HG02610 (cell line): Measurements from ENCODE around the gene NTM.

Source experiments
- ATAC-seq: cut with Tn5 transposase; IDR thresholded peaks from one replicate; pipeline ENCODE4 v1.9.1; 2021; ENCODE audit warnings: mild to moderate bottlenecking, moderate library complexity; ENCODE audit not compliant: unreplicated experiment

Gene NTM

DNA sequence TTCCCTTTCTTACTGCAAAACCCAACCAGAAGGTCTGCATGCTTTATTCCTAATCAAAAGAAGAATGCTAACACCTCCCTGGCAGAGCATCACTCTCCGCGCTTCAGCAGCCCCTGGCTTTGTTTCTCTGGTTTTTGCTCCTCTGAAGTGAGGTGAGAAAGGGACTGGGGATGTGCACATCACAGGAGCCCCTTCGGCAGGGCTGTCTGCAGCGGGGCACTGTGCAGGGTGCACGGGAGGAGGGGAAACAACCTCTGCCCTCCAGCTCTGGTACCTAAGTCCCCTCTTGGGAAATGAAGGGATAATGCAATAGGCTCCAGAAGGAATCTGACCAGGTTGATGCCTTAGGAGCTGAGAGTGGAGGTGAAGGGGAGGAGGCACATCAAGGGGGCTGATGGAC lies 312.7 kb downstream of the NTM start:
- ATAC-seq, result no peak

DNA sequence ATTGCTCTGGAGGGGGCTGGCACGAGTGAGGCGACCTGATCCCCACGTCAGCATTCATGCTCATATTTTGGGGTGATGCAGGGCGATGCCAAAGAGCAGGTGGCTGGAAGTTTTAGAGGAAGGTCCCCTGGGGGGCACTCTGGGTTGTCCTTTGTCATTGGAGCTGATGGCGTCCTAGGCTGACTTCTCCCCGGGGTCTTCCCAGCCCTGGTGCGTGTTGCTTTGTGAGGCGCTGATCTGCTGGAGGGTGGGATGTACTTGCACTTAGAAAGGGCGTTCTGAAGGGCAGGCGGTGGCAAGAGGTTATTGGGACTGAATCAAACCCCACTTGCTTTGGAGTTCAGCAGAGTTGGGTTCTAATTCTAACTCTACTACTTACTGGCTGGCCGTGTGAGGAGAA lies 313.3 kb downstream of the NTM start:
- no peak for ATAC-seq

DNA sequence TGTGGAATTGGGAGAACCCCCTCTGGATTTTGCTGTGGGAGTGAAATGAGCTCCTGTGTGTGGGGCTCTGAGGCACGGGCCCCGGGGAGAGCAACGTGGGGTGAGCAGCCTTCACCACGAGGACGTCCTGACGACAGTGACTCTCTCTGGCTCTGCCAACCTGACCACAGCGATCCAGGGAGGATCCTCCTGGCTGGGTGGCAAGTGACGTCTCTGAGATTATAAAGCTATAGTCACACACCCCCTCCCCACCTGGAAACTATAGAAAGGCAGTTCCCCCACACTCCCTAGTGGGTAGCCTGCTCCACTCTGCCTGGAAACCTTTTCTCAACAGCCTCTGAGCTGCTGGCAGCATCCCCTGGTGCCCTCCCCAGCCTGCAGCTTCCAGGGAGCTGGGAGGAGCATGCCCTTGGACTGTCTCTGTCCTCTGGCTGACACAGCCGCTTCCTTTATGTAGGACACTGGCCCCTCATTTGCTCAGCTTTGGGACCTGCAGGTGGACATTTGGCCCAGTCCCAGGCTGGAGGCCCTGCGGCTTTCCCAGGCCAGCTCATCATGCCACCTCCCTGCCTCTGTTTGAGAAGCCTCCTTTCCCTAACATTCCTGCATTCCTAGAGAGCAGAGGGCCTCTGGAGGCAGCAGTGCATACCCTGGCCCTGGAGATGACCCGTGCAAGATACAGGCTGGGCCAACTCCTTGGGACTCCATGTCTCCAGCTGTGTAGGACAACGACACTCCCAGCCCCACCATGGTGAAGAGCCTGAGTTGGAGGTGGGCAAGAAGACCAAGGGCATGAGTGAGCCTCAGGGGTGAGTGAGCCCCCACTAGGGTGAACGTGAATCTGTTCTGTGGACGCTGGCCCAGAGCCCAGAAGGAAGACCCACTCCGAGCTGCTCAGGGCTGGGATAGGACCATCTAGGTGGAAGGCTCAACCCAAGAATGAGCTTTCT lies 314.0 kb downstream of the NTM start:
- no peak for ATAC-seq

DNA sequence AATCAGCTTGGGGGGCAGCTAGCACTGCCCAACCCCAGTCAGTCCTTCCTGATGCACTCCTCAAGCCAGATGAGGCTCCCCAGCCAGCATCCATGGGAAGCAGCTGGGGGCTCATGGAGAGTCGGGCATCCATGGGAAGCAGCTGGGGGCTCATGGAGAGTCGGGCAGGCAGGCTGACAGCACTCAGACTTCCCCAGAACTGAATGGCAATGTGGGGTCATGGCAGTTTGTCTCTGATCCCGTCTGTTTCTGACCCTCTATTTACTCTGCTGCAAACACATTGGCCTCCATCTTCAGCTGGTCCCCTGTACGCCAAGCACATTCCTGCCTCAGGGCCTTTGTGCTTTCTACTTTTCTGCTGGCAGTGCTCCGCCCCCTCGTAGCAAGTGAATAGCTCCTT lies 314.8 kb downstream of the NTM start:
- ATAC-seq, result no peak

DNA sequence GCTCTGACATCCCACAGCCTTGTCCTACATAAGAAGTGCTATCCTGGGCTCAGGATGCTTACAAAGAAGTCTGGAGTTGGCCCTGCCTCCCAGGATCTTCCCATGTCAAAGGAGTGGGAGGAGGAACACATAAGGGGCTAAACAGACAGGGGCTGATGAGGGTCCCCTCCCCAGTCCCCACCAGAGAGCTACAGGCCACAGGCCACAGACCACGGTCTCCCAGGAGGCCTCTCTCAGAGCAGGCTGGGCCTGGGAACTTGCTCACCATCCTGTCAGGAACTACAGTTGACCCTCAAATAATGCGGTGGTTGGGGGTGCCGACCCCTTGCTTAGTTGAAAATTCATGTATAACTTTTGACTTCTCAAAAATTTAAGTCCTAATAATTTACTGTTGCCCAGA lies 315.5 kb downstream of the NTM start:
- no peak for ATAC-seq

DNA sequence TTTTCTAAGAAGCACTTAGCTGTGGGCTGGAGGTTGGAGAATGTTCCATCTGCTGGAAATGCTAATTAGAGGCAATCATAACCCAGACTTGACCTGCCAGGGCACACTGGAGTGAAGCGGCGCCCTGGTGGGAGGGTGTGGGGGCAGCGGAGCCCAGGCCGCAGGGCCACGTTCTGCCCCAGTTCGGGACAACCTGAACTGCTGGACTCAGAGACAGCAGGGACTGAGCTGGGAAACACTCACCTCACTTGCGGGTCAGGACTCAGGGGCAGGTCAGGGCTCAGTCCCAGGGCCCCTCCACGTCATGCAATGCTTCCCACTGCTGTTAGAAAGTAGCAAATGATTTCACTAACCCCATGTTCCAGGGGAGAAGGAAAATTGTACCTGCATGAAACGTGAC lies 316.4 kb downstream of the NTM start:
- no peak for ATAC-seq

DNA sequence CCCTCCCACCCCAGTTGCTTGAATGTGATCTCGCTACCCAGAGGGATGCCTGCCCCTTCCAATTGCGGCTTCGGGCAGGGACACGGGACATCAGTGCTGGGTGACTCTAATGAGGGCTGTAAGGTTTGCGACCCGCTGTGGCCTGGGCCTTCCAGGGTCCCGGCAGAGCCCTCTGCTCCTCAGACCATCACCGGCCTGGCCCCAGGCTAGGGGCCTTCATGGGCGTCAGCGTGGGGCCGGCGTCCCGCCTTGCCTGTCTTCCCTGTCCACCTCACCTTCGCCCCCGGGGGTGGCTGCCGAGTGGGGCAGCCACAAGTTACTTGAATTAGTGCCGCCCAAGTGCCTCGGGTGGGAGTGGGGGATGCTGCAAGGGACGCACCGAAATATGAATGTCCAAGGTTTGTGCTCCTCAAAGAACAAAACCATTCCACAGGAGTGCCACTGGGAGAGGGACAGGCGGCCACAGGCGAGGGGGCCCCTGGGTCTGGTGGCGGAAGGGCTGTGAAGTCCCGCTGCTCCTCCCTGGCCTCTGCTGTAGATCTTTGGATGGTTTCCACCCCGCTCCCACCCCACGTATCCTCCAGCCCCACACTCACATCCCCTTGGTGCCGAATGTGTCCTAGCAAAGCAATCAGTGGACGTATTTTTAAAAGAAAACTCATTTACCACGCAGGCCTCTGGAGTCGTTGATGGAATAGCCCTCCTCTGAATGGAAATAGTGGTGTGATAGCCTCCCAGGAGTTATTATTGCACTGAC lies 317.1 kb downstream of the NTM start:
- ATAC-seq, result no peak

DNA sequence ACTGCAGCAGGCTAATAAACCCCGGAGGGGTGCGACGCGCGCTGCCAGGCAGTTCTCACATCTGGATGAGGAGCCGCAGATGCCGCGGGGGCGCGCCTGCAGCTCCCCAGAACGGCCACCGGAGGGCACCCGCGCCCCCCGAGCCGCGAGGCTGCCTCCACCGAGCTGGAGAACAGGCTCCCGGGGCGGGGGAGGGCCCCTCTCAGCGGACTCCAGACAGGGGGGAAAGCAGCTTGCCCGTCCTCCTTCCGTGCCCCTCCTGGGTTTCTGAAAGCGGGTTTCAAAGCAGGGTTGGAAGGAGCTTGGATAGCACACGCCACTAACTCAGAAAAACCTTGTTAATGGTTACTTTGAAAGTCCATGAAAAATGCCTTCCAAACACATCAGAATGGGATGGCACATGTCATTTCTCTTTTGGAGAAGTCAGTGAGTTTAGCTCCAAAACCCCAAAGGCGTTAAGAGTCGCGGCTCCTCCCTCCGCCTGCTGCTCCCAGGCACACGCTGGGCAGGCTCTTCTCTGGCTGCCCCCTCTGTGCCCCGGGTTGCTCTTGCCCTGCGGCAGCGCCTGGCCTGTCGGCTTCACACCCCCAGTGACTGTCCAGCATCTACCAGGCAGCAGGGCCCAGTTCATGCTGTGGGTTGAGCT lies 317.8 kb downstream of the NTM start:
- peak; percentile 88 for ATAC-seq

DNA sequence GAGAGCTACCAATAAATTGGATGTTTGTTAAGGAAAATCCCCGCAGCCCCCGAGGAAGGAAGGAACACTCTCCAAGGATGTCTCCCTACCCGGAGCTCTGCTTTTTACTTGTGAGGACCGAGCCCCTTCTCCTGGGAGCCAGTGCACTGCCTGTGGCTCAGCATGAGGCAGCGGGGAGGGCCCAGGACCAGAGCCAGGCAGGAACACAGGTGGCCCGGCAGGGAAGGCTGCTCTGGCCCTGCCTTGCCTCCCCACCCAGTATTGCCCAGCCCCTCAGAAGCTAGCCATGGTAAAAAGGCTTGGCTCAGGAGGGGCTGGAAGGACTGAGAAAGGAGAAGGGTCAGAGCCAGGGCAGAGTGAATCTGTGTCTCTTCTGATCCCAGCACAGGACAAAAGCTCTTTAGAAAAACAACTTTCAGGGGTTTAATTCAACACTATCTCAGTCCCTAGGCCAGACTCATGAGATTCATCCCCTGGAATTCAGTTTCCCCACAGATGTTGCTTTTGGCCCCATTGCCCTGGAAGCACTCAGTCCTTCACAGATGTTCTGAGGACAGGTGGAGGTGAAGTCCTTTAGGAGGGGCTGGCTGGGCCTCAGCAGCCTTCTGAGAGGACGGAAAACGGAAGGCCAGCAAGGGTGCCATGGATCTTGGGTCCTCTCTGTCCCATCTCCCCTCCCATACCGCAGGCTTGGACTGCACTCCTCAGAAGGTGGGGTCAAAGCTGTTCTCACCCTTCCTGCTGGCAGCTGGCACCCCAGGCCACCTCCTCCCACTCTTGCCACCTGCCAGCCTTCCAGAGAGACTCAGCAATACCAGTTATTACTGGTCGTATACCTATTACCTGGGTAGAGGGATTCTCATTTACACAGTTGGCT lies 318.9 kb downstream of the NTM start:
- no peak for ATAC-seq

DNA sequence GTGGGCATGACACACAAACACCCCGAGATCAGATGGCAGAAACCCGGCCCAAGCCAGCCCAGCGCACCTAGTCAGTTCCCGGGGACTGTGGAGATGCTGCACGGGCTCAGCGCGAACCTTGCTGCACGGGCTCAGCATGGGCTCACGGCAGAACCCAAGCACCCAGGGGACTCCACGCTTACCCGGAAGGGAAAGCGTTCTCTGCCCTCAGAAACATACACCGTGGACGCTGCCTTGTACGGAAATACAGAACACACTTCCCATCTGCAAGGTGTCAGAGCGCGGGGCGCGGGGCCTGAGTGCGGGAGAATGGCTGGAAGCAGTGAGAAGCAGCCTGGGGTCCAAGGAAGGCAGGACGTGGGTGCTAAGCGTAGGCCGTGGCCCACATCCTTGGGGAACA lies 319.9 kb downstream of the NTM start:
- no peak for ATAC-seq

DNA sequence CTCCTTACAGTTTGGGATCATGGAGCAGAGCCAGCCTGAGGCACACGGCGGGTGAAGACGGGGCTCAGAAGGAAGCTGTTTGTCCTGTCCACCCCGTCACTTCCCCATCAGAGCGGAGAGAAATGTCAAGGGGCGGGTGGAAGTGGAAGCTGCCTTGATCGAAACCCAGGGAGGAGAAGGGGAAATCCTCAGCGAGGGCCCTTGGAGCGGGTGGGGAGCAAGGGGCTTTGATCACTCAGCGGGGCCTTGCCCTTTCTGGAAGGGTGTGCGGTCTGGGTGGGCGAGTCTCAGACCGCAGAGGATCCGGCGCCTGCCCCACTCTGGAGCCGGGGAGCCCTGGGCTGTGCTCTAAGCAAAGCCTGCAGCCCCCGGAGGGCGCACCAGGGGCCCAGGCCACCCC lies 320.4 kb downstream of the NTM start:
- no peak for ATAC-seq

DNA sequence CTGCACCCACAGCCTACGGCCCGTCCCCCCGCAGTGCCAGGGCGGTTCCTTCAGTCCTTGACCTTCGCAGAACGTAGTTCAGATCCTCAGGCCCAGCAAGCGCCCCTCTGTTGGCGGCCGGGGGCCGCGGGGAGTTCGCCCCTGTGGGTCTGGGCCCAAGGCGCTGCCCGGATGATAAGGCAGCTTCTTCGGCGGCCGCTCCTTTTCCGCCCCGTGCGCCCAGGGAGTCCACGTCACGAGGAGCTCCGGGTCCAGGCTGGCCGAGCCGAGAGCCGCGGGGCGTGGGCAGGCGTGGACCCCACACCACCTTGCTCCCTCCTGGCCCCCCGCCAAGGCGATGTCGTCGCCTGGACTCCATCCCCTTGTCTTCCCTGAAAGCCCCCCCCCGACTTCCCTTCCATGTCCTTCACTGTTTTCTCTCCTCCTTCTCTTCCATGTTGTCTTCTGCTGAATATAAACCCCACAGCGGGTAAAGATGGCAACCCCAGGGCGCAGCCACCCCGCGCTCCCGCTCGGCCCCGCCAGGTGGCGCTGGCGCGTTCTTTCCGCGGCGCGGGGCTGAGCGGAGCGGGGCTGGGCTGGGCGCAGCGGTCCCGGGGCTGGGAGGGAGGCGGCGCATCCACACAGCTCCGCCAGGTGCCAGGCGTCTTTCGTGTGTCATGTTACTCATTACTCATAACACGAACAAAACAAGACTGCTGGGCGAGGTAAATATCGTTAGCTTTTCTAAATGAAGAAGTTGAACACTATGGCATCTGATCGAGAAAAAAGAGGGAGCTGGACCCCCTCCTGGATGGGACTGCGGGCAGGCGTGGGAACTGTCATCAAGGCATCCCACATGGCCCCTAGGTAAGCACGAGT lies 321.0 kb downstream of the NTM start:
- ATAC-seq, result no peak

DNA sequence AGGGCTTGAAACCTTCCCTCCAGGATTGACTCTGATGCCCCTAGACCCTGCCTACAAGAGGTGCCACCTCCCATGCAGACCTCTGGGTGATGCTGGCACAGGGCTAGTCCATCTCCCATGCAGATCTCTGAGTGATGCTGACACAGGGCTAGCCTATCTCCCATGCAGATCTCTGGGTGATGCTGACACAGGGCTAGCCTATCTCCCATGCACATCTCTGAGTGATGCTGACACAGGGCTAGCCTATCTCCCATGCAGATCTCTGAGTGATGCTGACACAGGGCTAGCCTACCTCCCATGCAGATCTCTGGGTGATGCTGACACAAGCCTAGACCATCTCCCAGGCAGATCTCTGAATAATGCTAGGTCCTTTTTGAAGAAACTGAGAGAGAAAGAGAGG lies 321.7 kb downstream of the NTM start:
- no peak for ATAC-seq

DNA sequence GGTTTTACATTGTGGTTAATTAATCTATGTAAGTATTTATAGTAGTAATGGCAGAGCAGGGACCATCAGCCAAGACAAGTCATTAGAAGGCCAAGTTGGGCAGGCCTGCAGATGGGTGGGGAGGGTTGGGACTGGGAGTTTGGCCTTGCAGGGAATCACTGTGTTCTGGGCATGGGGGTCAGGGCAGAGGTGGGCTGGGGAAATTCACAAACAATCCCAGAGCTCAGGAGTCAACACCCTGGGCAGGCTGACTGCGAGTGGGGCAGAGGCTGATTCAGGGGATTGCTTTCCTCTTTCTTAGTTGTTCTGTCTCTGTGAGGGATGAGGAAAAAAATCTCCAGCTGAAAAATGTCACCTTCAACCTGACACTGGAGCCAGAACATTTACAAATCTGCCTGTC lies 322.5 kb downstream of the NTM start:
- no peak for ATAC-seq

DNA sequence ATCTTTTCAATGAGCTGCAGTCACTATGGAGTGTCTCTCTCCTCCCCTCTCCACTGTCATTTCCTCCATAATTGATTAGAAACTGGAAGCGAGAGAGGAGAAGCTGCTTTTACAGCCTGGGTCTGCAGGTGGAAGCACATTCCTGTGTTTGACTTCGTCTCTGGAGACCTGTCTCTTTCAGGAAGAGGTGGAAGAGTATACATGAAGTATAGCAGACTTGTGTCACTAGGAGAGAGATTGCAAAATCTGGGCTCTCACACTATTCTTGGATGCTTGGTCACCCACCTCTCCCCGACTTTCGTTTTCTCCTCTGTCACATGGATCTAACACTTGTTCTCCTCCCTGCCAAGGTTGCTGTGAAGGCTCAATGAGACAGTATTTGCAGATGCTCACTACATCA lies 323.3 kb downstream of the NTM start:
- ATAC-seq, result no peak

DNA sequence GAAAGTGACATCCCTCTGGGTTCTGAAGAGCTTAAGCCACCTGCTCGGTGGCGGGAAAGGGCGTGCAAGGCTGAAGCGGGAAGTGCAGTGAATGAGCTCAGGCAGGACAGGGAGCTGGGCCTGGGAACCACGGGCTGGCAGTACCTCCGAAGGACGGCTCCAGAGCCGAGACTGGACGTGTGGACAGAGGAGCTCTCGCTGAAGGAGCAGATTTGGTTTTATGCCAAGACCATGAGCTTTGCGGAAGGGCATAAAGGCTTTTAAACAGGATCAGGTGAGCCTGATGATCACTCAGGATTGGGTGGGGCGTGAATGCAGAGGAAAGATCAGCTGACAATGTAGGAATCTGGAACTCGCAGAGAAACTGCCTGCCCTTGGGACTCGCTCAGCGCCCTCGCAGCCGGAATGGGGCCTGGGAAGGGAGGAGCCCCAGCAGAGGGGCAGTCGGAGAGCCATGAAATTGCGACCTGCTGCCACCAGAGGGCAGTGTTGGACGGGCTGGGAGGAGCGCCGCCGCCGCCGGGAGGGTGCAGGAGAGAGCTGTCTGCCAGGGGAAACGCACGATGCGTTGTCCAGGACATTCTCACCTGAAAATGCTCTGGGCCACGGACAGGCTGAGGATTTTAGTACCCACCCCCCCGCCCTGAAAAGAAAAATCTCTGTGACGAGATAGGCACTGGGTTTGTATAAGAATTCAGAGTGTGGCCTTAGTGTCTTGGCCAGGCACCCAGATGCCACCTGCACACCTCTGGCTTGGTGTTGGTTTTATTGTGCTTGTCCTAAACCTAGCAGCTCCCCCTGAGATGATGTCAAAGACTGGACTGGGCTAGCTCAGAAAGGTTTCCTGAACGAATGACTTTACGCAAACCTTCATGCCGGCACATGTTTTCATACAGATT lies 324.4 kb downstream of the NTM start:
- peak; percentile 83 for ATAC-seq

DNA sequence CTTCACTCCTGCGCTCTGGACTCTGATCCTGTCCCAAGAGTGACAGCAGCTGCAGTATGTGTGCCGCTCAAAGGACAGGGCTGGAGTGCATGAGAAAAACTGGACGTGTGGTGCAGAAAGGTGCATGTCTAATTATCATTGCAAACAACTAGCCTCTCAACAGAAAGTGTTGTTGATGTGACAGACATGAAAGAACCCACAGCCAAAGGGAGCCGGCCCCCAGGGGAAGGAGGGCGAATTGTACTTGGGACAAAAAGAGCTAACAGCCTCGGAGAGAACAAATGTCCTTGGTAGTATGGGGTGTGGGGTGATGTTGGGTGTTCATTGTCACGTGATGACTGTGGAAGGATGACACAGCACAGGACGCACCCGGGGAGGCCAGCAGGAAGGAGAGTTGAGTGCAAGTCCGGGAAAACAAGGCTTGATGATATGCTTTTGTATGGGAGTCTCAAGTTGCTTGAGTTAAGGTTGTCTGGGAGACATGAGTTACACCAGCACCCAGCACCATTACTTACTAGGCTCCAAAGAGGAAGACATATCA lies 325.5 kb downstream of the NTM start:
- no peak for ATAC-seq

DNA sequence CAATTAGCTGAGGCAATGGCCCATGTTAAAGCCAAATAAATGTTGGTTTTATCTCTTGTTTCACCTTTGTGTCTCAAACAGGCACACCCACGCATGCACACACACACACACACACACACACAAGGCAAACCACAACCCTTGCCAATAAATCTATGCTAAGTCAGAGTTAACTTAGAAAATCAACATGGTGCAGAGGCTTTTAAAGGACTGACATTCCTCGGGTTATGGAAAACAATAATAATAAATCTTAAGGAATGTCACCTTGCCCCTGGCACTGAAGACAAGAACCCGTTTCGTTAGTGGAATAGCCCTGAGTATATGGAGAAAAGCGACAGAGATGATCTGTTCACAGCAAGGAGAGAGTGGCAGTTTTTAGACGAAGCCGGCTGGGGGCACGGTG lies 326.3 kb downstream of the NTM start:
- no peak for ATAC-seq

DNA sequence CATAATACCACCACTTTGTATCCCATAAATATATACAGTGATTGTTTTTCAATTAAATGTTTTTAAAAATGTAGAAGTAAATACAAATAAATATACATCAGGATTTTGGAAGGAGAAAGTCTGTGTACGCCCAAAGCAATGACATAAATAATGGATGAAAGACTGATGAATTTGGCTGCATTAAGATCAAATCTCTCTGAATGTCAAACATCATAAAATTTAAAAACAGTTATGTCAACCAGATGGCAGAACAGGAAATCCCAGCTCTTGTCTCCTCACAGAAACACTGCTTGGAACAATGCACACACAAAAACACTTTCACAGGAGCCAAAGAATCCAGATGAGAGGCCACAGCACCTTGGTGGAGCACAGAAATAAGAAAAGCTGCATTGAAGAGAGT lies 332.9 kb downstream of the NTM start:
- no peak for ATAC-seq
